Measurements from ENCODE around the gene BMERB1. TPM values are rescaled to one million over a fixed set of nuclear protein-coding genes. Genes with fewer than 3 reads are reported as not detected.

BMERB1 gene
- polyA plus RNA-seq, 1 of the 3 experiments (the other 2 are of a cell fraction), result 33.9 TPM

- TF ChIP-seq MAX (IDR thresholded peaks at IDR 0.05; ENCODE audit: low read depth) (no peak), USF2 (IDR thresholded peaks at IDR 0.05; ENCODE audit: borderline replicate concordance, low read depth, low read length) (no peak), ZBTB33 (IDR thresholded peaks at IDR 0.05; ENCODE audit: borderline replicate concordance, low read depth) (no peak), FOXM1 (IDR thresholded peaks at IDR 0.05; ENCODE audit: low read depth) (no peak), EP300 (IDR thresholded peaks at IDR 0.05; ENCODE audit: borderline replicate concordance in 1 of 2, low read depth in 1 of 2, low read length in 1 of 2) (no peak), FOSL2 (IDR thresholded peaks at IDR 0.05; ENCODE audit: borderline replicate concordance, low read depth) (no peak), RFX5 (IDR thresholded peaks at IDR 0.05; ENCODE audit: low read length) (no peak), RCOR1 (IDR thresholded peaks at IDR 0.05; ENCODE audit: low read length) (no peak), TAF1 (IDR thresholded peaks at IDR 0.05; ENCODE audit: borderline replicate concordance, low read depth, low read length) (no peak), EZH2phosphoT487 (IDR thresholded peaks at IDR 0.05; ENCODE audit: borderline replicate concordance, low read depth) (no peak), POLR2AphosphoS5 (IDR thresholded peaks at IDR 0.05; ENCODE audit: low read depth, low read length) (no peak), RXRA (IDR thresholded peaks at IDR 0.05; ENCODE audit: borderline replicate concordance, low read depth) (no peak), SMC3 (IDR thresholded peaks at IDR 0.05; ENCODE audit: low read depth, low read length) (no peak), GABPA (IDR thresholded peaks at IDR 0.05; ENCODE audit: low read depth) (no peak), JUND (IDR thresholded peaks at IDR 0.05) (no peak), TEAD4 (IDR thresholded peaks at IDR 0.05; ENCODE audit: borderline replicate concordance, insufficient read depth) (no peak), RAD21 (IDR thresholded peaks at IDR 0.05; ENCODE audit: low read length) (no peak), REST (IDR thresholded peaks at IDR 0.05; ENCODE audit: low read depth, low read length) (no peak)
- TF ChIP-seq, protein P1, sequence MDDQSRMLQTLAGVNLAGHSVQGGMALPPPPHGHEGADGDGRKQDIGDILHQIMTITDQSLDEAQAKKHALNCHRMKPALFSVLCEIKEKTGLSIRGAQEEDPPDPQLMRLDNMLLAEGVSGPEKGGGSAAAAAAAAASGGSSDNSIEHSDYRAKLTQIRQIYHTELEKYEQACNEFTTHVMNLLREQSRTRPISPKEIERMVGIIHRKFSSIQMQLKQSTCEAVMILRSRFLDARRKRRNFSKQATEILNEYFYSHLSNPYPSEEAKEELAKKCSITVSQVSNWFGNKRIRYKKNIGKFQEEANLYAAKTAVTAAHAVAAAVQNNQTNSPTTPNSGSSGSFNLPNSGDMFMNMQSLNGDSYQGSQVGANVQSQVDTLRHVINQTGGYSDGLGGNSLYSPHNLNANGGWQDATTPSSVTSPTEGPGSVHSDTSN (IDR thresholded peaks at IDR 0.05), result no peak
- TF ChIP-seq, protein P2, sequence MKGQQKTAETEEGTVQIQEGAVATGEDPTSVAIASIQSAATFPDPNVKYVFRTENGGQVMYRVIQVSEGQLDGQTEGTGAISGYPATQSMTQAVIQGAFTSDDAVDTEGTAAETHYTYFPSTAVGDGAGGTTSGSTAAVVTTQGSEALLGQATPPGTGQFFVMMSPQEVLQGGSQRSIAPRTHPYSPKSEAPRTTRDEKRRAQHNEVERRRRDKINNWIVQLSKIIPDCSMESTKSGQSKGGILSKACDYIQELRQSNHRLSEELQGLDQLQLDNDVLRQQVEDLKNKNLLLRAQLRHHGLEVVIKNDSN (IDR thresholded peaks at IDR 0.05; ENCODE audit: borderline replicate concordance, low read depth), result no peak
- Histone ChIP-seq H3K79me2 (ENCODE audit: insufficient read depth) (no peaks in the 10 kb centered on the region), H3K27ac (ENCODE audit: low read depth in 2 of 2, low read length in 1 of 2) (no peak overlapping the region), H3K9me2 (no peaks in the 10 kb centered on the region), H3K9me3 (no peaks in the 10 kb centered on the region), H3K9ac (no peak overlapping the region), H3F3A (replicated peaks; ENCODE audit: insufficient read depth) (no peaks in the 10 kb centered on the region), H3K4me2 (no peak overlapping the region), H3K4me3 (ENCODE audit: low read depth in 2 of 2, low read length in 1 of 2) (no peak overlapping the region), H3K36me3 (replicated peaks in 1 of 2; ENCODE audit: control insufficient read depth in 1 of 2, insufficient read depth in 2 of 2, low read length in 1 of 2) (no peaks in the 10 kb centered on the region), H4K20me1 (ENCODE audit: insufficient read depth) (no peaks in the 10 kb centered on the region), H3K27me3 (ENCODE audit: insufficient read depth) (no peaks in the 10 kb centered on the region), H3K4me1 (ENCODE audit: control insufficient read depth in 1 of 2, insufficient read depth in 2 of 2, low read depth in 1 of 2, low read length in 1 of 2) (no peaks in the 10 kb centered on the region), H2AFZ (ENCODE audit: low read depth) (no peak overlapping the region)
- ChIA-PET CTCF (interaction anchor here (1.7 kb wide), 1 partner anchor 21 kb away, joined by 6 read pairs; no protein-coding TSS in a partner anchor), POLR2A (interaction anchor here (0.6 kb wide), 1 partner anchor 31 kb away, joined by 3 read pairs; no protein-coding TSS in a partner anchor)
- 79% methylated on average over 9 of the region's 9 CpGs for WGBS (ENCODE audit: low lambda C conversion rate)
- DNase-seq, result no peak
Observed at GRCh38 chr16:15572329-15573001, 138.1 kb downstream of the BMERB1 start.
